ENCODE data around the gene LRRC23.

GRCh38 chr12:6943389-6943721 is 38.7 kb downstream of the LRRC23 start:
- TF ChIP-seq, protein P1, sequence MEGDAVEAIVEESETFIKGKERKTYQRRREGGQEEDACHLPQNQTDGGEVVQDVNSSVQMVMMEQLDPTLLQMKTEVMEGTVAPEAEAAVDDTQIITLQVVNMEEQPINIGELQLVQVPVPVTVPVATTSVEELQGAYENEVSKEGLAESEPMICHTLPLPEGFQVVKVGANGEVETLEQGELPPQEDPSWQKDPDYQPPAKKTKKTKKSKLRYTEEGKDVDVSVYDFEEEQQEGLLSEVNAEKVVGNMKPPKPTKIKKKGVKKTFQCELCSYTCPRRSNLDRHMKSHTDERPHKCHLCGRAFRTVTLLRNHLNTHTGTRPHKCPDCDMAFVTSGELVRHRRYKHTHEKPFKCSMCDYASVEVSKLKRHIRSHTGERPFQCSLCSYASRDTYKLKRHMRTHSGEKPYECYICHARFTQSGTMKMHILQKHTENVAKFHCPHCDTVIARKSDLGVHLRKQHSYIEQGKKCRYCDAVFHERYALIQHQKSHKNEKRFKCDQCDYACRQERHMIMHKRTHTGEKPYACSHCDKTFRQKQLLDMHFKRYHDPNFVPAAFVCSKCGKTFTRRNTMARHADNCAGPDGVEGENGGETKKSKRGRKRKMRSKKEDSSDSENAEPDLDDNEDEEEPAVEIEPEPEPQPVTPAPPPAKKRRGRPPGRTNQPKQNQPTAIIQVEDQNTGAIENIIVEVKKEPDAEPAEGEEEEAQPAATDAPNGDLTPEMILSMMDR (optimal IDR thresholded peaks at IDR 0.05 in 1 of 3, IDR thresholded peaks at IDR 0.05 in 1 of 3, conservative IDR thresholded peaks at IDR 0.05 in 1 of 3; ENCODE audit: extremely low read depth in 1 of 3, insufficient read depth in 2 of 3, low read length in 3 of 3), result no peak
- TF ChIP-seq EZH2 (IDR thresholded peaks at IDR 0.05; ENCODE audit: low read length), result no peak
